Measurements from ENCODE around the gene RPAIN.

RPAIN gene

GRCh38 chr17:5405400-5405799, 14.6 kb upstream of the RPAIN start:
- H3K4me1 ChIP-seq (ENCODE audit: control insufficient read depth, insufficient read depth, low read length), result no peaks in the 10 kb centered on the region
- H3K36me3 ChIP-seq (ENCODE audit: control insufficient read depth in 2 of 2, insufficient read depth in 2 of 2, low read length in 2 of 2), result peaks cover 49 to 63% of the 10 kb centered on the region in 2 donors
- no peak overlapping the region for H3K27ac ChIP-seq (ENCODE audit: low read length)
- H3K9me3 ChIP-seq (ENCODE audit: control insufficient read depth in 2 of 2, low read length in 2 of 2), result no peaks in the 10 kb centered on the region
- H3K9ac ChIP-seq (ENCODE audit: low read length in 2 of 2), result no peak overlapping the region
- H3K4me3 ChIP-seq (ENCODE audit: low read length in 2 of 2), result no peak overlapping the region
- no peaks in the 10 kb centered on the region for H3K27me3 ChIP-seq (ENCODE audit: control insufficient read depth in 1 of 2, insufficient read depth in 2 of 2, low read length in 2 of 2)

GRCh38 chr17:5408186-5408585, 11.8 kb upstream of the RPAIN start:
- Histone ChIP-seq H3K4me1 (ENCODE audit: control insufficient read depth, insufficient read depth, low read length) (no peaks in the 10 kb centered on the region), H3K9ac (ENCODE audit: low read length in 2 of 2) (no peak overlapping the region), H3K9me3 (ENCODE audit: control insufficient read depth in 2 of 2, low read length in 2 of 2) (no peaks in the 10 kb centered on the region), H3K27ac (ENCODE audit: low read length) (no peak overlapping the region), H3K27me3 (ENCODE audit: control insufficient read depth in 1 of 2, insufficient read depth in 2 of 2, low read length in 2 of 2) (no peaks in the 10 kb centered on the region), H3K36me3 (ENCODE audit: control insufficient read depth in 2 of 2, insufficient read depth in 2 of 2, low read length in 2 of 2) (peaks cover 49 to 73% of the 10 kb centered on the region in 2 donors), H3K4me3 (ENCODE audit: low read length in 2 of 2) (no peak overlapping the region)

- H3K9ac ChIP-seq (ENCODE audit: low read length in 2 of 2), result no peak overlapping the region
- no peaks in the 10 kb centered on the region for H3K4me1 ChIP-seq (ENCODE audit: control insufficient read depth, insufficient read depth, low read length)
- H3K27me3 ChIP-seq (ENCODE audit: control insufficient read depth in 1 of 2, insufficient read depth in 2 of 2, low read length in 2 of 2), result no peaks in the 10 kb centered on the region
- no peak overlapping the region for H3K27ac ChIP-seq (ENCODE audit: low read length)
- peaks cover 37 to 66% of the 10 kb centered on the region in 2 donors for H3K36me3 ChIP-seq (ENCODE audit: control insufficient read depth in 2 of 2, insufficient read depth in 2 of 2, low read length in 2 of 2)
- no peaks in the 10 kb centered on the region for H3K9me3 ChIP-seq (ENCODE audit: control insufficient read depth in 2 of 2, low read length in 2 of 2)
- no peak overlapping the region for H3K4me3 ChIP-seq (ENCODE audit: low read length in 2 of 2)
Measured at GRCh38 chr17:5410594-5411272, 9.2 kb upstream of the RPAIN start.

- H3K9me3 ChIP-seq (ENCODE audit: control insufficient read depth in 2 of 2, low read length in 2 of 2), result no peaks in the 10 kb centered on the region
- H3K4me1 ChIP-seq (ENCODE audit: control insufficient read depth, insufficient read depth, low read length), result peaks cover 10% of the 10 kb centered on the region
- peaks cover 20 to 37% of the 10 kb centered on the region in 2 donors for H3K36me3 ChIP-seq (ENCODE audit: control insufficient read depth in 2 of 2, insufficient read depth in 2 of 2, low read length in 2 of 2)
- H3K9ac ChIP-seq (ENCODE audit: low read length in 2 of 2), result no peak overlapping the region
- H3K27ac ChIP-seq (ENCODE audit: low read length), result no peak overlapping the region
- no peak overlapping the region for H3K4me3 ChIP-seq (ENCODE audit: low read length in 2 of 2)
- no peaks in the 10 kb centered on the region for H3K27me3 ChIP-seq (ENCODE audit: control insufficient read depth in 1 of 2, insufficient read depth in 2 of 2, low read length in 2 of 2)
Measured at GRCh38 chr17:5413682-5414081, 6.3 kb upstream of the RPAIN start.

GRCh38 chr17:5416901-5417300, 3.1 kb upstream of the RPAIN start:
- no peaks in the 10 kb centered on the region for H3K27me3 ChIP-seq (ENCODE audit: control insufficient read depth in 1 of 2, insufficient read depth in 2 of 2, low read length in 2 of 2)
- no peak overlapping the region for H3K4me3 ChIP-seq (ENCODE audit: low read length in 2 of 2)
- peaks cover 21% of the 10 kb centered on the region for H3K4me1 ChIP-seq (ENCODE audit: control insufficient read depth, insufficient read depth, low read length)
- no peak overlapping the region for H3K27ac ChIP-seq (ENCODE audit: low read length)
- H3K36me3 ChIP-seq (ENCODE audit: control insufficient read depth in 2 of 2, insufficient read depth in 2 of 2, low read length in 2 of 2), result peaks cover 17 to 25% of the 10 kb centered on the region in 2 donors
- H3K9me3 ChIP-seq (ENCODE audit: control insufficient read depth in 2 of 2, low read length in 2 of 2), result no peaks in the 10 kb centered on the region
- H3K9ac ChIP-seq (ENCODE audit: low read length in 2 of 2), result no peak overlapping the region

GRCh38 chr17:5418858-5419355, 1.1 kb upstream of the RPAIN start:
- Histone ChIP-seq H3K9me3 (ENCODE audit: control insufficient read depth in 2 of 2, low read length in 2 of 2) (no peaks in the 10 kb centered on the region), H3K27me3 (ENCODE audit: control insufficient read depth in 1 of 2, insufficient read depth in 2 of 2, low read length in 2 of 2) (no peaks in the 10 kb centered on the region), H3K27ac (ENCODE audit: low read length) (peak overlapping the region; percentile 71), H3K4me1 (ENCODE audit: control insufficient read depth, insufficient read depth, low read length) (peaks cover 21% of the 10 kb centered on the region), H3K9ac (ENCODE audit: low read length in 2 of 2) (peak overlapping the region; percentile 73 to 83), H3K36me3 (ENCODE audit: control insufficient read depth in 2 of 2, insufficient read depth in 2 of 2, low read length in 2 of 2) (peaks cover 21 to 23% of the 10 kb centered on the region in 2 donors), H3K4me3 (ENCODE audit: low read length in 2 of 2) (peak overlapping the region; percentile 89 to 98)

- Histone ChIP-seq H3K36me3 (ENCODE audit: control insufficient read depth in 2 of 2, insufficient read depth in 2 of 2, low read length in 2 of 2) (peaks cover 21 to 23% of the 10 kb centered on the region in 2 donors), H3K9me3 (ENCODE audit: control insufficient read depth in 2 of 2, low read length in 2 of 2) (no peaks in the 10 kb centered on the region), H3K4me3 (ENCODE audit: low read length in 2 of 2) (peak within 1 kb of the TSS; percentile 89 to 98), H3K4me1 (ENCODE audit: control insufficient read depth, insufficient read depth, low read length) (peaks cover 21% of the 10 kb centered on the region), H3K27ac (ENCODE audit: low read length) (peak within 1 kb of the TSS; percentile 71), H3K9ac (ENCODE audit: low read length in 2 of 2) (peak within 1 kb of the TSS; percentile 74 to 91), H3K27me3 (ENCODE audit: control insufficient read depth in 1 of 2, insufficient read depth in 2 of 2, low read length in 2 of 2) (no peaks in the 10 kb centered on the region)
Measured at GRCh38 chr17:5419356-5419958, 525 bp upstream of the RPAIN start, which contains the start of gene NUP88. Gene NUP88 (minus strand): TSS chr17:5419662. CDS start chr17:5419650, 12 bp downstream.

GRCh38 chr17:5422505-5422904, 2.5 kb downstream of the RPAIN start:
- Histone ChIP-seq H3K27me3 (ENCODE audit: control insufficient read depth in 1 of 2, insufficient read depth in 2 of 2, low read length in 2 of 2) (no peaks in the 10 kb centered on the region), H3K4me1 (ENCODE audit: control insufficient read depth, insufficient read depth, low read length) (peaks cover 21% of the 10 kb centered on the region), H3K9me3 (ENCODE audit: control insufficient read depth in 2 of 2, low read length in 2 of 2) (no peaks in the 10 kb centered on the region), H3K9ac (ENCODE audit: low read length in 2 of 2) (no peak overlapping the region), H3K27ac (ENCODE audit: low read length) (no peak overlapping the region), H3K4me3 (ENCODE audit: low read length in 2 of 2) (no peak overlapping the region), H3K36me3 (ENCODE audit: control insufficient read depth in 2 of 2, insufficient read depth in 2 of 2, low read length in 2 of 2) (peaks cover 32 to 39% of the 10 kb centered on the region in 2 donors)

GRCh38 chr17:5424909-5425308, 4.9 kb downstream of the RPAIN start:
- H3K4me1 ChIP-seq (ENCODE audit: control insufficient read depth, insufficient read depth, low read length), result peaks cover 12% of the 10 kb centered on the region

GRCh38 chr17:5425826-5426225, 5.8 kb downstream of the RPAIN start:
- no peak overlapping the region for H3K4me3 ChIP-seq (ENCODE audit: low read length in 2 of 2)
- H3K9me3 ChIP-seq (ENCODE audit: control insufficient read depth in 2 of 2, low read length in 2 of 2), result no peaks in the 10 kb centered on the region
- no peak overlapping the region for H3K9ac ChIP-seq (ENCODE audit: low read length in 2 of 2)
- no peaks in the 10 kb centered on the region for H3K27me3 ChIP-seq (ENCODE audit: control insufficient read depth in 1 of 2, insufficient read depth in 2 of 2, low read length in 2 of 2)
- peaks cover 6% of the 10 kb centered on the region for H3K4me1 ChIP-seq (ENCODE audit: control insufficient read depth, insufficient read depth, low read length)
- H3K27ac ChIP-seq (ENCODE audit: low read length), result no peak overlapping the region
- peaks cover 55 to 66% of the 10 kb centered on the region in 2 donors for H3K36me3 ChIP-seq (ENCODE audit: control insufficient read depth in 2 of 2, insufficient read depth in 2 of 2, low read length in 2 of 2)

More at GRCh38 chr17:5424909-5425308, 4.9 kb downstream of the RPAIN start:
- H3K9me3 ChIP-seq (ENCODE audit: control insufficient read depth in 2 of 2, low read length in 2 of 2), result no peaks in the 10 kb centered on the region
- H3K27me3 ChIP-seq (ENCODE audit: control insufficient read depth in 1 of 2, insufficient read depth in 2 of 2, low read length in 2 of 2), result no peaks in the 10 kb centered on the region
- no peak overlapping the region for H3K4me3 ChIP-seq (ENCODE audit: low read length in 2 of 2)
- H3K36me3 ChIP-seq (ENCODE audit: control insufficient read depth in 2 of 2, insufficient read depth in 2 of 2, low read length in 2 of 2), result peaks cover 50 to 60% of the 10 kb centered on the region in 2 donors
- H3K27ac ChIP-seq (ENCODE audit: low read length), result no peak overlapping the region
- no peak overlapping the region for H3K9ac ChIP-seq (ENCODE audit: low read length in 2 of 2)
